Epidermal melanocyte (primary cell): ENCODE data around the gene KLHDC8A.
"Not testable (repeated sequence)": the region's sequence is repeated elsewhere in the genome, so short reads cannot be mapped to it uniquely, and the experiment has no call there.

Source experiments
- DNase-seq: peaks from one replicate; pipeline ENCODE4 v3.0.0; 2011; ENCODE audit warnings: low spot score; ENCODE audit not compliant: insufficient read length

The KLHDC8A gene

GRCh38 chr1:205298191-205298994, 58.3 kb downstream of the KLHDC8A start:
- DNase-seq = no peak

GRCh38 chr1:205297546-205298177, 59.1 kb downstream of the KLHDC8A start:
- DNase-seq = not testable (repeated sequence)

DNA sequence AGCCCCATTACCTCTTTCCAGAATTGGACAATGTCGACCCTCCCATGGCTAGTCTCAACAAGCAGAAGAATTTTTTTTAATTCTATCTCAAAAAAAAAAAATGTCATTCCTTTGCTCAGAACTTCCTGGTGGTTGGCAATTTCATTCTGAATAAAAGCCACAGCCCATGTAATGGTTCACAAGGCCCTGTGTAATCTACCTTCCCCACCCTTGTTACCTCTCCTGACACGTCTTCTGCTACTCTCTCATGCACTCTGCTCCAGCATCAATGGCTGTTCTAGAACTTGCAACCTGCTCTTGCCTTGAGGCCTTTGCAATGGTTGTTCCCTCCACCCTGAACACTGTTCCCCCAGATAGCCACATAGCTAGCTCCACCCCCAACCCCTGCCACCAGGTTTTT, 60.6 kb downstream of the KLHDC8A start:
- DNase-seq = no peak

- no peak for DNase-seq
Observed at GRCh38 chr1:205294934-205295333, 61.8 kb downstream of the KLHDC8A start.

DNA sequence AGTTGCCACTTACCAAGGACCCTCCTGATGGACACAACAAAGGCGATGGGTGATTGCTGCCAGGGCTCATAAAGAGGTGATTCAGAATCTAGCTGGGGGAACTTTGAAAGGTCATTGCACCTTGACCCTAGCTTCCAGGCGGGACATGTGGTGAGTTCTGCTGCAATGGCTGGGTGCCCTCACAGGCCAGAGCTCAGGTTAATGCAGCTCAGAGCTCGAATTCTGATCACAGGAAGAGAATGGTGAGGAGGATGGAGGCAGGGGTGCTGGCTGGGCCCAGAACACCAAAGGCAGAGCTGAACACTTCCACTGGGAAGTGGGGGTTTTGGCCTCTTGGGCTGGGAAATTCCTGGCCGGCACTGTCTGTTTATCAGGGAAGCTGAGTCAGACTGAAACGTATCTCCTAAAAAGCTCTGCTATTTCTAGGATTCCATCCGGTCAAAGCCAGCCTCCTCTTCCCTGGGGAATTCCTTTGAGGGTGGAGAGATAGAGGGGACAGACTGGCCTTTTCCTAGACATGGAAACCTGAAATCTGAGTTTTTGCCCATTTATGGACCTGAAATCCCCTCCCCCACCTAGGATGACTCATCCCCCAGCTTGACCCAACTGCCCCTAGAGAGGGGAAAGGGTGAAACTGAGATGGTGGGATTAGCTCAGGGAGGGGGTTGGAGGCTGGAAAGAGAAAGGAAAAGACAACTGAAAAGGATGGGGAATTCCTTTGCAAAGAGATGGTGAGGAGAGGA, 62.4 kb downstream of the KLHDC8A start:
- no peak for DNase-seq

DNA sequence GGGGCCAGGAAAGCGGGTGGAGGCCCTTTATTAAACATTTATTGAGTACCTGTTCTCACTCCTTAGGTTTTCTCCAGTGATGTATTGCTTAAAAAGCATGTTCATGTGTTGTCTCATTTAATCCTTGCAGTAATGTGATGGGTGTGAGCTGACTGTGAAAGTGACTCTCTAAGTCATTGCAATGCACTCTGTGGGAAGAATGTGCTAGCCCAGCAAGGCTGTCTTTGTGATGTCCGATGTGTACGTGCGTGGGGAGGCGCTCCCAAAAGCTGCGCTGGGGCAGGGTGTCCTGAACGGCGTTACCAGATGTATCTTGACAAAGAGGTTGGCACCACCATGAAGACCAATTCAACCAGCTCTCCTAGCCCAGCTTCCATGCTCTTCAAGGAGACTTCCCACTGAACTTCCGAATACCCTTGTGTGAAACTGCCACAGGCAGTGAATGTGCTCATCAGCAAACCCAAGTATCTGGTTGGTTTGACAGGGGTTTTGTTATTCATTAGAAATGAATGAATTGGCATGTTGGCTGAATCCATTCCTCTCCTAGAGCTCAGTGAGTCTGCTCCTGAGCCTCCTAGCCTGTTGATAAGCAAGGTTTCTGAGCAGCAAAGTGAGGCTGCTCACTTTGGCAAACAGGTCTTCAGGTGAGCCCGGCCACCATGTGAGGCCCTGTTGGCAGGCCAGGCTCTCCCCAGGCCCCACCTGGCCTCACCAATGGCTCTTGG, 63.2 kb downstream of the KLHDC8A start:
- no peak for DNase-seq

DNA sequence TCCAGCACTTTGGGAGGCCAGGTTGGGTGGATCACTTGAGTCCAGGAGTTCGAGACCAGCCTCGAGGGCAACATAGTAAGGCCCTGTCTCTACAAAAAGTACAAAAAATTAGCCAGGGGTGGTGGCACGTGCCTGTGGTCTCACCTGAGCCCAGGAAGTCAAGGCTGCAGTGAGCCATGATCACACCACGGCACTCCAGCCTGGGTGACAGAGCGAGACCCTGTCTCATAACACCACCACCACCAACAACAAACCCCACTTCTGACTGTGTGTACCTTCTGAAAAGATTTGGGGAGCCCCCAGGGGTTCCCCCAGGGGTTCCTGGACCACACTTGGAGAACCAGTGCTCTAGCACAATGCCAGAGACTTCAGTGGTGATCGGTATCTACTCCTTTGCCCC, 65.1 kb downstream of the KLHDC8A start:
- no peak for DNase-seq

DNA sequence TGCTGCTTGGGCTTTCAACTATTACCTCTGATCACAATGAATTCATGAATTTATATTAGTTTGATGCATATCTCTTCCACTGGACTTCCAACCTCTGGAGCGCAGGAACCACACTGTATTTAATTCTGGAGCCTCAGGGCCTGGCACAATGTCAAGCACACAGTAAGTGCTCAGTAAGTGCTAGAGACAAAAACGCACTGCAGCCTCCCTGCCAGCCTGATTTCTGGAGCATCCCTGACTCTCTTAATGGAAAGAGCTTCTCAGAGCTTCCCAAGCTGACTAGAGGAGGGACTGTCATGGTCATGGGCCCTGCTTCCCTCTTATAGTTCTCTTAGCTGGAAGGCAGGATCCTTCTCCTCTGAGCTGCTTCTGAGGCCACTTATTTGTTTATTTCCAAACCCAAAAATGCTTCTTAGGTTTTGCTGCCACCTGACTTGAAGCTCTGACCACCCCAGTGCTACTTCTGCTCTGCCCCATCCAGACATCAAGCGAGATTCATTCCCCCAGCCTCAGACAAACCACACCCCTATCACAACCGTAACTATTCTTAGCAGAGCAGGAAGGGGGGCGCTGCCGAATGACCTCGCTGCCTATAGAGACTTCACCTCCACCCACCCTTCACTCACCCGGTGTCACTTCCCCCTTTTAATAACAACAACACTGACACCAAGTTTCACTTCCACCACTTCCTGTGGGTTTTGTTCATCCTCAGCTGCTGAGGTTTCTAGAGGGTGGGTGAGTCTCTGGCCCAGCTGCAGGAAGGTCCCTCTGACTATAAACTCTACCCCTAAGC, 68.8 kb downstream of the KLHDC8A start:
- no peak for DNase-seq

- no peak for DNase-seq
Observed at GRCh38 chr1:205287076-205287475, 69.6 kb downstream of the KLHDC8A start.

DNA sequence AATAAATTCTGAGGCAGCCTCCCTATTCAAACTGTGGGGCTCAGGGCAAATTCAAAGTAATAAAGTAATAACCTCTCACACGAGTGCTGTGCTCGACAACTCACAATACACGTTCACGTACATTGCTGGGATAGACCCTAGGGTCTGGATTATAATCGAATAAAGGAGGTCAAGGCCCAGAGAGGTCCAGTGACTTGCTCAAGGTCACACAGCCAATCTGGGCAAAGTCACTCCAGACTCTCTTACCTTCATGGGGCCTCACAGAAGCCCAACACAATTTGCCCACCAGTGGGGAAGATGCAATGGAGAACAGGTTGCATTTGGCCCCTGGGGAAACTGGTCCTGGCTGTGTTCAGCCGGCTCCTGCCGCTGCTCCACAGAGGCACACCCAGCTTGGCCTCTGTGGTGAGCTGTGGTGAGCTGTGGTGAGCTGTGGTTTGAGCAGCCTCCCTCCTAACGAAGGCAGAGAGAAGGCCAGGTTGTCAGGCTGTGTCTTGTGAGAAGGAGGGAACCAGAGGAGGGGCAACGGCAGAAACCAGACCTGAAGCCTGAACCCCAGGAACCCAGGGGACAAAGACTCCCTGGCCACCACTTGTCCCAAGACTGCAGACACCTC, 70.3 kb downstream of the KLHDC8A start:
- DNase-seq = no peak
